HCT116 (cell line): ENCODE data around the gene SEMA6A.

Experiments
- ATF3 ChIP-seq: IDR thresholded peaks from 2 replicates; pipeline ENCODE4 v1.6.1; 2012
- EGR1 ChIP-seq: IDR thresholded peaks from 2 replicates; pipeline ENCODE4 v1.6.1; 2012; ENCODE audit warnings: low read depth
- EZH2 ChIP-seq: fragments of 200-600 bp; sonication (generic); IDR thresholded peaks from 2 replicates; pipeline ENCODE4 v1.6.1; 2017; ENCODE audit warnings: antibody characterized with exemption, mixed run types
- EZH2phosphoT487 ChIP-seq: fragments of 200-600 bp; IDR thresholded peaks from 2 replicates; pipeline ENCODE4 v1.6.1; 2018; ENCODE audit warnings: antibody characterized with exemption, borderline replicate concordance
- POLR2A ChIP-seq: IDR thresholded peaks from 2 replicates; pipeline ENCODE4 v1.7.0; 2011; ENCODE audit warnings: borderline replicate concordance; ENCODE audit not compliant: insufficient read depth, insufficient read length; ENCODE audit errors: extremely low read depth
- POLR2AphosphoS5 ChIP-seq: IDR thresholded peaks from 2 replicates; pipeline ENCODE4 v1.6.1; 2011; ENCODE audit warnings: mild to moderate bottlenecking, low read depth, low read length, moderate library complexity
- SRF ChIP-seq: IDR thresholded peaks from 2 replicates; pipeline ENCODE4 v1.6.1; 2012; ENCODE audit warnings: low read depth
- TCF7L2 ChIP-seq: IDR thresholded peaks from 2 replicates; pipeline ENCODE4 v1.7.0; 2011; ENCODE audit warnings: borderline replicate concordance, inconsistent platforms; ENCODE audit not compliant: insufficient read depth, insufficient read length; ENCODE audit errors: extremely low read depth
- YY1 ChIP-seq: IDR thresholded peaks from 2 replicates; pipeline ENCODE4 v1.6.1; 2011; ENCODE audit warnings: low read length, low read depth, moderate library complexity, mild to moderate bottlenecking; ENCODE audit not compliant: insufficient replicate concordance; ENCODE audit errors: extremely low read depth
- ZNF274 ChIP-seq: fragments of 200-500 bp; sonication (Bioruptor generic); IDR thresholded peaks from 2 replicates; pipeline ENCODE4 v1.6.1; 2014; ENCODE audit warnings: mild to moderate bottlenecking, low read depth, low read length, inconsistent platforms
- TF ChIP-seq, protein P1 (sequence below), 3 experiments: fragments of 200-600 bp in 1 of 3; sonication (generic) in 1 of 3; IDR thresholded peaks in 2 of 3; conservative IDR thresholded peaks in 1 of 3; 2 replicates each; pipeline ENCODE4 v1.5.1; 2012 to 2017; ENCODE audit warnings: low read depth in 2 of 3, low read length in 2 of 3, antibody characterized with exemption in 1 of 3, borderline replicate concordance in 1 of 3, control low read depth in 1 of 3, mild to moderate bottlenecking in 1 of 3, mixed read lengths in 1 of 3, mixed run types in 1 of 3, moderate library complexity in 1 of 3; ENCODE audit not compliant: insufficient read depth in 1 of 3
- TF ChIP-seq, protein P2 (sequence below): IDR thresholded peaks from 2 replicates; pipeline ENCODE4 v1.6.1; 2012; ENCODE audit warnings: low read depth

GRCh38 chr5:116542619-116543018 is 32.0 kb downstream of the SEMA6A start:
- TF ChIP-seq ZNF274, result no peak
- TF ChIP-seq, protein P1, sequence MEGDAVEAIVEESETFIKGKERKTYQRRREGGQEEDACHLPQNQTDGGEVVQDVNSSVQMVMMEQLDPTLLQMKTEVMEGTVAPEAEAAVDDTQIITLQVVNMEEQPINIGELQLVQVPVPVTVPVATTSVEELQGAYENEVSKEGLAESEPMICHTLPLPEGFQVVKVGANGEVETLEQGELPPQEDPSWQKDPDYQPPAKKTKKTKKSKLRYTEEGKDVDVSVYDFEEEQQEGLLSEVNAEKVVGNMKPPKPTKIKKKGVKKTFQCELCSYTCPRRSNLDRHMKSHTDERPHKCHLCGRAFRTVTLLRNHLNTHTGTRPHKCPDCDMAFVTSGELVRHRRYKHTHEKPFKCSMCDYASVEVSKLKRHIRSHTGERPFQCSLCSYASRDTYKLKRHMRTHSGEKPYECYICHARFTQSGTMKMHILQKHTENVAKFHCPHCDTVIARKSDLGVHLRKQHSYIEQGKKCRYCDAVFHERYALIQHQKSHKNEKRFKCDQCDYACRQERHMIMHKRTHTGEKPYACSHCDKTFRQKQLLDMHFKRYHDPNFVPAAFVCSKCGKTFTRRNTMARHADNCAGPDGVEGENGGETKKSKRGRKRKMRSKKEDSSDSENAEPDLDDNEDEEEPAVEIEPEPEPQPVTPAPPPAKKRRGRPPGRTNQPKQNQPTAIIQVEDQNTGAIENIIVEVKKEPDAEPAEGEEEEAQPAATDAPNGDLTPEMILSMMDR (IDR thresholded peaks at IDR 0.05 in 2 of 3, conservative IDR thresholded peaks at IDR 0.05 in 1 of 3; ENCODE audit: borderline replicate concordance in 1 of 3, insufficient read depth in 1 of 3, low read depth in 2 of 3, low read length in 2 of 3), result no peak
- TF ChIP-seq SRF, result no peak
- no peak for TF ChIP-seq TCF7L2
- no peak for TF ChIP-seq EZH2
- no peak for TF ChIP-seq POLR2A
- TF ChIP-seq EGR1, result no peak
- no peak for TF ChIP-seq ATF3
- no peak for TF ChIP-seq YY1
- TF ChIP-seq POLR2AphosphoS5, result no peak
- TF ChIP-seq, protein P2, sequence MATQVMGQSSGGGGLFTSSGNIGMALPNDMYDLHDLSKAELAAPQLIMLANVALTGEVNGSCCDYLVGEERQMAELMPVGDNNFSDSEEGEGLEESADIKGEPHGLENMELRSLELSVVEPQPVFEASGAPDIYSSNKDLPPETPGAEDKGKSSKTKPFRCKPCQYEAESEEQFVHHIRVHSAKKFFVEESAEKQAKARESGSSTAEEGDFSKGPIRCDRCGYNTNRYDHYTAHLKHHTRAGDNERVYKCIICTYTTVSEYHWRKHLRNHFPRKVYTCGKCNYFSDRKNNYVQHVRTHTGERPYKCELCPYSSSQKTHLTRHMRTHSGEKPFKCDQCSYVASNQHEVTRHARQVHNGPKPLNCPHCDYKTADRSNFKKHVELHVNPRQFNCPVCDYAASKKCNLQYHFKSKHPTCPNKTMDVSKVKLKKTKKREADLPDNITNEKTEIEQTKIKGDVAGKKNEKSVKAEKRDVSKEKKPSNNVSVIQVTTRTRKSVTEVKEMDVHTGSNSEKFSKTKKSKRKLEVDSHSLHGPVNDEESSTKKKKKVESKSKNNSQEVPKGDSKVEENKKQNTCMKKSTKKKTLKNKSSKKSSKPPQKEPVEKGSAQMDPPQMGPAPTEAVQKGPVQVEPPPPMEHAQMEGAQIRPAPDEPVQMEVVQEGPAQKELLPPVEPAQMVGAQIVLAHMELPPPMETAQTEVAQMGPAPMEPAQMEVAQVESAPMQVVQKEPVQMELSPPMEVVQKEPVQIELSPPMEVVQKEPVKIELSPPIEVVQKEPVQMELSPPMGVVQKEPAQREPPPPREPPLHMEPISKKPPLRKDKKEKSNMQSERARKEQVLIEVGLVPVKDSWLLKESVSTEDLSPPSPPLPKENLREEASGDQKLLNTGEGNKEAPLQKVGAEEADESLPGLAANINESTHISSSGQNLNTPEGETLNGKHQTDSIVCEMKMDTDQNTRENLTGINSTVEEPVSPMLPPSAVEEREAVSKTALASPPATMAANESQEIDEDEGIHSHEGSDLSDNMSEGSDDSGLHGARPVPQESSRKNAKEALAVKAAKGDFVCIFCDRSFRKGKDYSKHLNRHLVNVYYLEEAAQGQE, result no peak
- TF ChIP-seq EZH2phosphoT487, result no peak
